GM21737 (cell line): ENCODE results near the gene CFAP100.
A peak's percentile ranks its signal among the peaks of the same experiment; 100 is the strongest.

Source experiments
- ATAC-seq: cut with Tn5 transposase; IDR thresholded peaks from one replicate; pipeline ENCODE4 v1.9.1; 2021; ENCODE audit warnings: mild to moderate bottlenecking, moderate library complexity; ENCODE audit not compliant: unreplicated experiment

CFAP100 gene

GRCh38 chr3:126475413-126476114 is 80.9 kb downstream of the CFAP100 start, which contains the start of gene ZXDC:
TSS of gene ZXDC (minus strand) at chr3:126475891. CDS start at chr3:126475865, 26 bp downstream.
- peak; percentile 73 for ATAC-seq

GRCh38 chr3:126476166-126477060 is 81.7 kb downstream of the CFAP100 start:
- ATAC-seq, result peak; percentile 26

GRCh38 chr3:126477061-126477380 is 82.3 kb downstream of the CFAP100 start:
- no peak for ATAC-seq

- ATAC-seq, result no peak
Measured at GRCh38 chr3:126478581-126479310, 84.0 kb downstream of the CFAP100 start.

GRCh38 chr3:126479642-126480041 is 84.9 kb downstream of the CFAP100 start:
- no peak for ATAC-seq

GRCh38 chr3:126480206-126480605 is 85.5 kb downstream of the CFAP100 start:
- no peak for ATAC-seq

- no peak for ATAC-seq
Measured at GRCh38 chr3:126480861-126481260, 86.2 kb downstream of the CFAP100 start.

- no peak for ATAC-seq
Measured at GRCh38 chr3:126481808-126482502, 87.2 kb downstream of the CFAP100 start.

GRCh38 chr3:126482503-126483255 is 88.0 kb downstream of the CFAP100 start:
- no peak for ATAC-seq

GRCh38 chr3:126483321-126483761 is 88.6 kb downstream of the CFAP100 start:
- ATAC-seq, result no peak

GRCh38 chr3:126484148-126484547 is 89.4 kb downstream of the CFAP100 start:
- ATAC-seq, result no peak

- ATAC-seq, result no peak
Measured at GRCh38 chr3:126484662-126485061, 90.0 kb downstream of the CFAP100 start.

- ATAC-seq, result no peak
Measured at GRCh38 chr3:126485176-126485897, 90.6 kb downstream of the CFAP100 start.

GRCh38 chr3:126485956-126486355 is 91.2 kb downstream of the CFAP100 start:
- no peak for ATAC-seq
